T-helper 2 cell treated with Interferon-gamma antibody and Interleukin-4, amounts not matched to agents 100 ng/mL and 5 ng/mL, for 36 hours (primary cell): Measurements from ENCODE around the gene THAP3. TPM values are rescaled to one million over a fixed set of nuclear protein-coding genes. Genes with fewer than 3 reads are reported as not detected.
"Not testable (repeated sequence)": the region's sequence is repeated elsewhere in the genome, so short reads cannot be mapped to it uniquely, and the experiment has no call there.

Experiments used
- intact Hi-C: fragments of 100-400 bp; cut with micrococcal nuclease; formaldehyde crosslinking; loops from one replicate; pipeline ENCODE4 v1.15.1; 2023
- total RNA-seq: library from RNA; stranded (reverse); gene quantifications from 2 replicates; pipeline ENCODE4 v1.2.3, GENCODE V29; 2022

THAP3 gene
- total RNA-seq, 1 donor from 2014 or later: 17.1 TPM

DNA sequence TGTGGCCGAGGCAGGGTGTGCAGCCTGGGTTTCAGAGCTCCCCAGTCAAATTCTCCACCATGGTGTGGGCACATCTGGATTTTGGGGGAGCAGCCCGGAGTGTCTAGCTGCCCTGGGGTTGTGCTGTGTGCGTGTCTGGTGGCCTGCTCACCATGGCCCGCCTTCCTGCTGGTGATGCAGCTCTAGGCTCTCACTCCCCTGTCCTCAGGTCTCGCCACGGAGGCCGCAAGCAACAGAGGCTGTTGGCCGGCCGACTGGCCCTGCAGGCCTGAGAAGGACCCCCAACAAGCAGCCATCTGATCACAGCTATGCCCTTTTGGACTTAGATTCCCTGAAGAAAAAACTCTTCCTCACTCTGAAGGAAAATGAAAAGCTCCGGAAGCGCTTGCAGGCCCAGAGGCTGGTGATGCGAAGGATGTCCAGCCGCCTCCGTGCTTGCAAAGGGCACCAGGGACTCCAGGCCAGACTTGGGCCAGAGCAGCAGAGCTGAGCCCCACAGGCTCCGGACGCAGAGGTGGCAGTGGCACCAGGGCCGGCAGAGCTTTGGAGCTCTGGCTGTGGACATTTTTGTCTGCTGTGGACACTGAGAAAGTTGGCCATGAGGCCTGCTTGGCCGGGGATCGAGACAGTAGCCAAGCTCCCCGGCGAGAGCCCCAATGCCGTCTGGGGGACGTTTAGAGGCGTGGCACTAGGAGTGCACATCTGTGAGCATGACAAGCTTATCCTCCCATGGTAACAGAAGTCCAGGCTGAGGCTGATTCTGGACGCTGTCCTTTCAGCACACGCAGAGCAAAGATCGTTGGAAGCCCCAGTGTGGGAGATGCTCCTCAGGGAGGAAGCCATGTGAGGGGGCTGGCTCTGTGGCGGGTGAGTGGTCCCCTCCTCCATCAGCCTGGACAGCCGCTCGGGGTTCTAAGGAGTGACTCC is 8.2 kb downstream of the THAP3 start:
- intact Hi-C loops: no loop called here

DNA sequence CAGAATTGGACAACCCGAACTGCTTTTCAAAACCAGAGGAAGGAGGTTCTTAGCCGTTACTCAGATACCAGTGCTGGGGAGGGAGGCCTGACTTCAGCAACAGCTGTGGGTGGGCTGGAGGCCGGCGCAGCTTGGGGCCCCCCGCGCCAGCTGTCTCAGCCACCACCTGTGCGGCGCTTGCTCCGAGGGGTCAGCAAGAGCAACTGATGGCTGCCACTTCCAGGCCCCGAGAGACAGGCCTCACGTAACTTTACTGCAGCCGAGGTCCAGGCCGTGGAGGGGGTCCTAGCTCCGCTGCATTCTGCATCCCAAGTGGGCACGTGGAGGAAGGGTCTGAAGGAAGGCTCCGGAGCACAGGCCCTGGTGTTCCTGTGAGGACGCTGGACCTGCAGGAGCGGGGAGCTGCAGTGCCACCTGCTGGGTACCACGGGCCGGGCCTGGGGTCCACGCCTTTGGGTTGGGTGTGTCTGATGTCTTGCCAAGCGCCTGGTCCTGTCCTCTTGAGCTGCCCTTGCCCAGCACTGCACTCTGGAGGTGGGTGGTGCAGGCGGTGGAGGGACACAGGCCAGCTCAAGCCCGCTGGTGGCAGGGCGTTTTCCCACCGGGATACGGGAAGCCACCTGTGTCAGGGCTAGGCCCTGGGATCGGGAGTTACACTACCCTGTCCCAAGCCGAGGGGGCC is 9.8 kb downstream of the THAP3 start:
- intact Hi-C loops: no loop called here

DNA sequence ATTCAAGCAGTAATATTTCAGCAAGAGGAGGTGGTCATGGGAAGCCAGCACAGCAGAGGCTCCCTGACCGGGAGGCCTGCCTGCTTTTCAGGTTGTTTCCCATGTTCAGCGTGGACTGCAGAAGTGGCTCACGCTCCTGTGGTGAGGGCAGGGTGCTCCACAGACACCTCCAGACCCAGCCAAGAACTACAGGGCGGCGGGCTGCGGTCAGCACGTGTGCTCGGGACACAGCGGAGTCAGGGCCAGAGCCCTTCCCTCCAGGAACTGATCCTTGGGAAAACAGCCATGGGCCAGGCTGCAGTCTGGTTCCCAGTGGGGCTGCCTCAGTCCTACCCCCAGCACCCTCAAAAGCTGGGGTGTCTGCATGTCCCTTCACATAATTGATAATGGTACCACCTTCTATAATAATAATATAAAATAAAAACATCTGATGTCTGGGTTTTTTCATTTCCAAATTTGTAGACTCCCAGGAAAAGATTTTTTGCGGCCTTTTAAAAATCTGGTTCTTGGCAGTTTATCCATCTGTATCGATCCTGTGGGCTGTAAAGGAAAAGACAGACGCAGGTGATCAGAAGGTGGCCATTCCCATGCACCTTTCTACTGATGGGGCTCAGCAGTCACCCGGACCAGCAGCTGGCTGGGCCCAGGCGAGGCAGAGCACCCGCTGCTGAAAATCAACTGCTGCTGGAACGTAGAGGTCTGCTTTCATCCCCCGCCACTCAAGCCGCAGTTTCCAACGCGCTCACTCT is 10.7 kb downstream of the THAP3 start:
- intact Hi-C loops: no loop called here

DNA sequence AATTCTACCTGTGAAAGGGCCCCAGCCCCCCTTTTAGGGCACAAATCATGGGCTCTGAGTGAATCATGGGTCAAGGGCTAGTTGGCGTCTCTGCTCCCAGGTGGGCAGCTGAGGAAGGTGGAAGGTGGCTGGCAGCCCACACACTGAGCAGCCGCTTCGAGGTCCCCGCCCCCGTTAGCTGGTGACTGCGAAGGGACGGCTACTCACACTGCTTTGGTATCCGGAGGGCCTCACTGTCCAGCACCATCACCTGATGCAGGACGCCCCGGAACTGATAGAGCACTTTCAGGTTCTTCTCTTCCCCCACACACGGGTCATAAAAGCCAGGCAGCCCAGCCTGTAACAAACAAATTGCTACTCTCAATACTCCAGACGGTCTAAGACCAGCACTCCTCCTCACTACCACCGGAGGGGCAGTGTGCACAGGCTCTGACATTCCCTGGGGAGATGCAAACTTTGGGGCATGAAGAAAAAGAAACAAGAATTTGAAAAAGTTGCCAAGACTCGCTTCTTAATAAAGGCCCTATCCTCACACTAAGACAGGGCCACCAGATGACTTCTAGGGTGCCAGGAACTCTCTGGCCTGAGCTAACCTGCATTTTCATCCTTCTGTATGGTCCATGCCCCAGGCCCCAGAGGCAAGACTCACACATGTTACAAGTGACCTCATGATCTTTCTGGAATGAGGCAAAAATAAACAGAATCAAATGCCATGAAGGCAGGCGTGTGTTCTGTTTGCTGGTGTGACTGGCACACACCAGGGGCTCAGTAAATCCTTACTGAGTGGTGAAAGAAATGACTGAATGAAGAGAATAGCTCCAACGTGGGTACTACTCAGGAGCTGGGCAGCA is 11.5 kb downstream of the THAP3 start:
- intact Hi-C loops: no loop called here

DNA sequence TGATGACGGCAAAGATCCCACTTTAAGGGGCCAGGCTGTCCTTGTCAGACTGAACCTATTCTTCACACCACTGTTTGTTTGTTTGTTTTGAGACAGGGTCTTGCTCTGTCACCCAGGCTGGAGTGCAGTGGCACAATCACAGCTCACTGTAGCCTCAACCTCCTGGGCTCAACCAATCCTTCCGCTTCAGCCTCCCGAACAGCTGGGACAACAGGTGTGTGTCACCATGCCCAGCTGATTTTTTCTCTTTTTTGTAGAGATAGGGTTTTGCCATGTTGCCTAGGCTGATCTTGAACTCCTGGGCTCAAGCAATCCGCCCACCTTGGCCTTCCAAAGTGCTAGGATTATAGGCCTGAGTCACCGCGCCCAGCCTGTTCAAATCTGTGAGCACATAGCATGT is 12.1 kb downstream of the THAP3 start:
- intact Hi-C loops: not testable (repeated sequence)

DNA sequence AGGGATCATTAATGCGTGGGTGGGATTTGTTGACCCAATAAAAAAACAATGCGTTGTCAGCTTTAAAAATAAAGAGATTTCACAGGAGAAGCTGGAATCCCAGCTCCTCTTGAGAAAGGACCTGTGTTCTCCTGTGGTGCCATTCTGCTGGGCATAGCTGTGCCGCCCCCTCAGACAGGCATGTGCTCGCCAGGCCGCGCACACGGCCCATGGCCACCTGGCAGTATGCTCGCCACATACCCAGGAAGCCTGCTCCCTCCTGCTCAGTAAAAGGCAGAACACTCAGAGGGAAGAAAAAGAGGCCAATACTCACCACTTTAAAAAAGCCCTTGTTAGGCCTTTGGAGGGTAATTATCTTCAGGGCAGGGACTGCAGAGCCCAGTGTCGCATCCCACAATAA is 13.1 kb downstream of the THAP3 start:
- intact Hi-C loops: no loop called here

DNA sequence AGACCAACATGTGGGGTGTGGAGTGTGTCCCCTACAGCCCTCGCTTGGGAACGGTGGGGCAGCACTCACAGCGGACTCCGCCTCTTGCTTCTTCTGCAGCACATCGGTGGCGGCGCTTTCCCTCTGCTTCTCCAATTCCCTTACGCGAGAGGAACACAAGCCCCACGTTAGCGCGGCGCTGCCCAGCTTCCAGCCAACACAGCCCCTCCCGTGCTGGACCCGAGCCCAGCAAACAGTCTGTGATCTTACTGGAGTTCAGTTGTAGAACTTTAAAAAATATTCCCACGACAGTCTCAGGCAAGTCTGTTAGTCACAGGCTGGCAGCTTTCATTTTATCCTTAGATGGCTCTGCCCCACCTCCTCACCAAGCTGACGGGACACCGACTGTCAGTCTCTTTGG is 13.6 kb downstream of the THAP3 start:
- intact Hi-C loops: no loop called here

DNA sequence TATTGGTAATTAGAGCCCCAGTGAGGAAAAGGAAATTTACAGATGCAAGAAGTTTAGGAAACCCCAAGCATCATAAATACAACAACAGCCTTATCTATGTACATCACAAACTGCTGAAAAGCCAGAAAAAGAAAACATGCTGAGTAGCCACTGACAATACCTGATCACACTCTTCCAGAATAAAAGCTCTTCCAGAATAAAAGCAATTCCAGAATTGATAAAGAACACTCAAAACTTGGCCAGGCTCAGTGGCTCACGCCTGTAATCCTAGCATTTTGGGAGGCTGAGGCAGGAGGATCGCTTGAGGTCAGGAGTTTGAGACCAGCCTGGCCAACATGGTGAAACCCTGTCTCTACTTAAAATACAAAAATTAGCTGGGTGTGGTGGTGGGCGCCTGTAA is 16.2 kb downstream of the THAP3 start:
- intact Hi-C loops: not testable (repeated sequence)

DNA sequence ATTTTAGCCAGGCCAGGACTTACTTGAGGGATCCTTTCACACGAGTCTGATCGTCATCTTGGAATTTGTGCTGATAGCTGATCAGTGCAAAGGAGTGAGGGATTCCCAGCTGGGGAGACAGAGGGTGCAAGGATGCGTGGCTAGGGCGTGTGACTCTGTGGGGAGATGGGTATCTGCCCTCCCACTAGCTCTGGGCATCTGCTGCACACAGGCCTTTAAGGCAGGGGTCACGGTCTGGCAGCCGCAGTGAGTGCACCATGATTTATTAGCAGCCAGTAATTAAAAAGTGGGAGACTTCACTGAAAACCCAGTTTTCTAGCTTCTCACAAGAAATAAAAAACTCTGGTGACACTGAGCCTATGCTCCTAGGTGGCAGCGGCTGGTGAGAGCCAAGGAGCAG is 20.4 kb downstream of the THAP3 start:
- intact Hi-C loops: no loop called here

DNA sequence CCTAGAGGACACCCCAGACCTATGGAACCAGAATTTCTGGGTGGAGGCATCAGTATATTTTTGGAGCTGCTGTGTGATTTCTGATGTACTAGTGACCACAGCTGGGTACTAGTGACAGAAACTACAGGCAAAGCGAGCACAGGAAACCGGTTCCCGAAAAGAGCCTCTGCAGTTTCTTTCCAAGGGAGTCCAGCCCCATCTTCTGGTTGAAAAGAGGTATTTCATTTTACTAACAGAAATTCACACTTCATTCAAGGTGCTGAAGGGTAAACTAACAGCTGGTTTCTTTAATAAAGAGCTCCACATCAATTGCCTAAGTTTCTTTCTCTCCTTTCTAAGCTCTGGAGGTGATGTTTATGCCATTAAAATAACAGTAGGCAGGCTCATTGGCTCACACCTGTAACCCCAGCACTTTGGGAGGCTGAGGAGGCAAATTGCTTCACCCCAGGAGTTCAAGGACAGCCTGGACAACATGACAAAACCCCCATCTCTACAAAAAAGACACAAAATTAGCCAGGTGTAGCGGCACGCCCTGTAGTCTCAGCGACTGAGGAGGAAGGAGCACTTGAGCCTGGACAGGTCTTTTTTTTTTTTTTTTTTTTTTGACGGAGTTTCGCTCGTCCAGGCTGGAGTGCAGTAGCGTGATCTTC is 22.0 kb downstream of the THAP3 start:
- intact Hi-C loops: loop anchor here (1.0 kb wide), 2 partner anchors 92 to 160 kb away; partner anchors contain the start of gene NOL9

DNA sequence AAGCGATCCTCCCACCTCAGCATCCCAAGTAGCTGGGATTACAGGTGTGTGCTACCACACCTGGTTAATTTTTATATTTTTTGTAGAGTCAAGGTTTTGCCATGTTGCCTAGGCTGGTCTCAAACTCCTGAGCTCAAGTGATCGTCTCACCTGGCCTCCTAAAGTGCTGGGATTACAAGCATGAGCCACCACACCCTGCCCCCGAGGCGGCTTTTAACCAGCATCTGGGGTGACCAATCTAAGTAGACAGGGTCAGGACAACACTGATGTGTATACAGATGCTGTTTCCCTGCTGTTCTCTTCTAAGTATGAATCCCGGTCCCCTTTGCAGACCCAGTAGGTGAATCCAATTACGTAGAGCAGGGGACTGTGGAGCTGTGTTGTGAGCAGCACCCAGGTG is 23.9 kb downstream of the THAP3 start:
- intact Hi-C loops: no loop called here

DNA sequence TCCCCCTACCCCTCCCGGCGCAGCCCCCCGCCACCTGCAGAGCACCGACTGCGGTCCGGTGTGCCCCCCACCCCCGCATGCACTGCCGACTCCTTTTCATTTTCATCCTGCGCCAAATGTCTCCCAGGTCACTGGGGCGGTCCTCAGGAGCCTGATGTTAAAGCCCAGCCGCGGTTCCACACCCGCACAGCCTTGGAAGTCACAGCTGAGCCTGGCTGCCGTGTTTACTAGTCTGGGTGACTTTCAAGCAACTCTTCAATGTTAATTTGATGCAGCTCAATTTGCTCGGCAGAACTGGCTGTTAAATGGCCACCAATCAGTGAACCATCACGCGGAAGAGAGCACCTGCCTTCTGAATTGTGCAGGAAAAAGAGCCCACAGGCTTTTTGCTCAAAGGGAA is 27.2 kb downstream of the THAP3 start:
- intact Hi-C loops: no loop called here

DNA sequence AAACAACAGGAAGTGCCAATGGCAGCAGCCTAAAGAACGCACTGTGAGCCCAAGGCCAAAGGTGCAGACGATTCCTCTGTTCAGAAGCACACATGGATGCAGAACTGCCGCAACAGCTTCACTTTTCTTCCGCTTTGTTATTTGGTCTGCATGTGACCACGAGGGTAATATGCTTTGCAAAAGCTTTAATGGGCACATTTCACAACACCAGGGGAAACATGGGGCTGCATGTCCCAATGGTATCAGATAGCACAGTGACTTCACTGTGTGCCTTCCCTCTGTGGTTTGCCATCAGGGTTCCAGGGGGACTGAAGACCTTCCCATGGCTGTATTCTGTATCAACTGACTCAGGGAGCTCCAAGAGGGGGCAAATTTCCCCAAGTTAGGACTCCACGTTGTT is 28.3 kb downstream of the THAP3 start:
- intact Hi-C loops: no loop called here

DNA sequence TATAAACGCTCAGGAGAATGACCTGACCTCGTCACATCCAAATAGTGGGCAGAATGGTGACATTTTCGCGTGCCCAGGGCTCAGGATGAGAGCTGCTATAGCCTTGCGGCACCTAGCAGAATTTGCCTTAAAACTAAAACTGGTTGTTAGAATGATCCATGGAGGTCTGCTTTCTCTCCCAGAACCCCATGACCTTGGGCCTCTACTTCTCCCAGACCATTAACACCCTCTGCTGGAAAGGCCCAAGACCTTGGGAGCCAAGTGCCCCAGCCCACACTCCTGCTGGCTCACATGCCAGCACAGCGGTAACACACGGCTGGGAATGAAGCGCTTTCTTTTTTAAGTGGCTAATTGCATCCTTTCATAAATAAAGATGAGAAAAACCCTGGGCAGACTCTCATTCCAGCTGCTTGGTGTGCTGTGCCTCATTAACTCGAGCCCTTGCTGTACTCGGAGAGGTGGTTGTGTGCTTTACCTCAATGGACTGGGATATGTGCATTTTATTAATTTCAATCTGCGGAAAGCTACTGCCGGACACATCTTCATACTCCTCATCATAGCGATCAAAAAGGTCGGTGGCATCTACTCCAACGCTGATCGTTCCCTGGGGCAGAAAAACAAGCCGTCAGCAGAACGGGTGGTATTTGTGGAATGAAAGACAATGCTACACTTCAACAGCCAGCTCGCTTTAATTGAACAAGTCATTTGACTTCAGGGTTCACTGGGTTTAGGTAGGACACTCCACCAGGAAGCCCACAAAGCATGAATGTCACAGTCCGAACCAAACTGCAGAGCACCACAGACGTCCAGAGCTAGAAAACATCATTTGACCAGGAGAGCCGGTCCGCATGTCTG is 29.0 kb downstream of the THAP3 start:
- intact Hi-C loops: no loop called here

DNA sequence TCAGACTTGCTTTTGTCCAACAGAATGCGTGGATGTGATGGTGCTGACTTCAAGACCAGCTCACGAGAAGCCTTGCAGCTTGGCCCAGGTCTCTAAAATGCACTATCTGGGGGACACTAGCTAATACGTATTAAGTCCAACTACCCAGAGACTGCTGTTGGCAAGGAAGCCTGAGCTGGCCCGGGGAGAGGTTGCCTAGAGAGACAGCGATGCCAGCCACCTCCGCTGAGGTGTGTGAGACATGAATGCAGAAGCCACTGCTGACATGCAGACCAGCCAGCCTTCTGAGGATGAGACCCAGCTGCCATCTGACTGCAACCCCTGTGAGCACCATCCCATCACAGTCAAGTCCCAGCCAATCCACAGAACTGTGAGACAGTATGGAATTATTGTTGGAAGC is 32.5 kb downstream of the THAP3 start:
- intact Hi-C loops: no loop called here

DNA sequence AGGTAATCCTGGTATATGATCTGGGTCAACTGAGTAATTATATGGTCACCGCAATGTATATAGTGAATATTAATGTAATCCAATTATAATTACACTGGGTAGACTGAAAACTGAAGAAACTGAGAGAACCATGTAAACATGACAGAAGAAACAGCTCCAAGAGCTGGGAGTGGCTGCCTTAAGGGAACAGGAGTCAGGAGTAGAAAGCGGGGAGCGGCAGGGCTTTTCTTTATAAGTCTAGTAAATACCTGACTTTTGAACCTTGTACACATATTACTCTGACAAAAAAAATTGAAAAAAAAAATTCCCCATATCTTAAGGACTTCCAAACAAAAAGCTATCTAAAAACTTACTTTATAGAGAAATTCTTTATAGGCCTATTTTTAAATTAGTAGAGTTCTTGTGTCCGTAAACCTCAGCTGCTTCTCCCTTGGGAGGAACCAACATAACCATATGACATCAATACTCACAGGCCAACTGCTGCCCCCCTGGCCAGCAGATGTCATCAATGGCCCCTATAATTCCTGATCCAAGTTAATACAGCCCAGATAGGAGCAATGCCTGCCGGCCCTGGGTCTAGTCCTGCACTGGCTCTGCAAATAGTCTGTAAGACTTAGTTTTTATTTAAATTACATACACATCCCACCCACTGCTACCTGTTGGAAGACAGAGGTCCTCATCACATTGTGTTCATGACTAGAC is 33.8 kb downstream of the THAP3 start:
- intact Hi-C loops: no loop called here

DNA sequence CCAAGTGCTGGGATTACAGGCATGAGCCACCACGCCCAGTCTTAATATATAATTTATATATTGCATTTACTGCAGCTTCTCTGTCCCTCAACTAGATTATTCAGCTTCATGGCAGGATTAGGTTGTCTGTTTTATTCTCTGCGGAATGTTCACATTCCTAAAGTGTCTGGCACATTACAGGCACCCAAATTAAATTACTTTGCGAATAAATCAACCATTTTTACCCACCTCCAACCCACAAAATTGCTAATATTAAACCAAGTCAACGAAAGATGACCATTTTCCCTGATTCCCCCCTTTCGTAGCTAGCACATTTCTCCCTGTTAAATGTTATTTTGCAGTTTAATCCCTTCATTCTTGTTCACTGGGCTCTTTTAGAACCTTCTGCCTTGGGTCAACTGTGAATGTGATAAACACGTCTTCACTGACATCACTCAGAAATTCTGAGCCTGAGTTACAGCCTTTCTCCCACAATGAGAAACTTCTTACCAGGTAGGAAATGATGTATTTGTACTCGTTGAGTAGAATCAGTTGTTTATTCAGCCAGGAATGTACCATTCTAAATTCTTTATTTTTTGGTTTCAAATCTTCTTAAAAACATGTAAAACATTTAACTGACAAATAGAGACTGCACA is 35.9 kb downstream of the THAP3 start:
- intact Hi-C loops: no loop called here

DNA sequence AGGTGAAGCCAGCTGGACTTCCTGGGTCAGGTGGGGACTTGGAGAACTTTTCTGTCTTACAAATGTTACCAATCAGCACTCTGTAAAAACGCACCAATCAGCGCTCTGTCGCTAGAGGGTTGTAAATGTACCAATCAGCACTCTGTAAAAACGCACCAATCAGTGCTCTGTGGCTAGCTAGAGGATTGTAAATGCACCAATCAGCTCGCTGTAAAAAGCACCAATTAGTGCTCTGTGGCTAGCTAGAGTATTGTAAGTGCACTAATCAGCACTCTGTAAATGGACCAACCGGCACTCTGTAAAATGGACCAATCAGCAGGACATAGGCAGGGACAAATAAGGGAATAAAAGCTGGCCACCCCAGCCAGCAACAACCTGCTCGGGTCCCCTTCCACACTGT is 37.8 kb downstream of the THAP3 start:
- intact Hi-C loops: not testable (repeated sequence)
